Subcutaneous adipose tissue (tissue), 4 donors: Measurements from ENCODE around the gene CCDC54. TPM values are rescaled to one million over a fixed set of nuclear protein-coding genes. Genes with fewer than 3 reads are reported as not detected.

ENCODE experiments used
- CTCF ChIP-seq: fragments of 450-650 bp; IDR thresholded peaks from one replicate; pipeline ENCODE4 v1.5.1; 2016; ENCODE audit warnings: low read depth, mild to moderate bottlenecking, control low read depth, antibody characterized with exemption, moderate library complexity
- total RNA-seq, 4 donors: library from RNA; depleted of rRNA; stranded (reverse); fragments of >200 nt; gene quantifications; one replicate each; pipeline ENCODE4 v1.1.0, GENCODE V29; 2016

CCDC54 gene
- total RNA-seq, 4 donors from 2014 or later: not detected

GRCh38 chr3:107426223-107426622 lies 49.0 kb downstream of the CCDC54 start:
- TF ChIP-seq CTCF: no peak

Other genes starting within 250 kb of the CCDC54 start
- 10 to 100 TPM; 38.3 to 69.4 (median 48.0) TPM for gene BBX, start 145.5 kb downstream of the CCDC54 start, total RNA-seq